Type B pancreatic cell (in vitro differentiated cells): ENCODE results near the gene LIPN. TPM values are rescaled to one million over a fixed set of nuclear protein-coding genes. Genes with fewer than 3 reads are reported as not detected.

Experiments
- DNase-seq: peaks from one replicate; pipeline ENCODE4 v3.0.0; 2021; ENCODE audit warnings: mixed read lengths; ENCODE audit not compliant: unreplicated experiment; ENCODE audit errors: extremely low spot score
- H3K27ac Mint-ChIP-seq: 2 replicates; pipeline ENCODE4 v1.8.0; 2021; ENCODE audit warnings: mild to moderate bottlenecking, mixed read lengths
- H3K27me3 Mint-ChIP-seq: 2 replicates; pipeline ENCODE4 v1.8.0; 2021; ENCODE audit warnings: mixed read lengths
- H3K36me3 Mint-ChIP-seq: 2 replicates; pipeline ENCODE4 v1.8.0; 2021; ENCODE audit warnings: mixed read lengths
- H3K4me1 Mint-ChIP-seq: one replicate; pipeline ENCODE4 v1.8.0; 2021; ENCODE audit warnings: mixed read lengths; ENCODE audit not compliant: unreplicated experiment
- H3K4me3 Mint-ChIP-seq: 2 replicates; pipeline ENCODE4 v1.8.0; 2021; ENCODE audit warnings: mild to moderate bottlenecking, mixed read lengths
- H3K9me3 Mint-ChIP-seq: 2 replicates; pipeline ENCODE4 v1.8.0; 2021; ENCODE audit warnings: mixed read lengths
- total RNA-seq: library from RNA; stranded (reverse); gene quantifications from 2 replicates; pipeline ENCODE4 v1.2.1, GENCODE V29; 2021; ENCODE audit warnings: low replicate concordance
- TF ChIP-seq, protein P1 (sequence below): fragments of 200-600 bp; sonication (generic); conservative IDR thresholded peaks from 2 replicates; pipeline ENCODE4 v1.5.0; 2021; ENCODE audit warnings: antibody characterized with exemption, mild to moderate bottlenecking

LIPN gene
- total RNA-seq, 1 donor from 2014 or later = 0.24 TPM

DNA sequence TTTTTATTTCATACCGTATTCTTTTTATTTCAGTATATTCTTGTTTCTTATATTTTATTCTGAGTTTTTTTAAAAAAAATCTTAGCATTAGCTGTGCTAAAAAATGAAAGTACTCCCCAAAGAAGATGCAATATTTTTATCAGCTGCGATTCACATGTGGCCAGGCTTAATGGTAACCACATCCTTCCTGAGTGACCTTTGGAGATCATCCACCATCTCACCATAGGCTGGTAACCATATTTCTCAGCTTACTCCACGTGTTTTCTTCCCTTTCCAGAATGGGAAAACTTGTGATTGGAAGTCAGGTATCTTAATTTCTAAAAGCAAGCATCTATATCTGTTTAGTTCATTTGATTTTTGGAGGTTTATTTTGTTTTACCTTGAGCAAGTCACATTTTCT is 23.9 kb downstream of the LIPN start:
- TF ChIP-seq, protein P1, sequence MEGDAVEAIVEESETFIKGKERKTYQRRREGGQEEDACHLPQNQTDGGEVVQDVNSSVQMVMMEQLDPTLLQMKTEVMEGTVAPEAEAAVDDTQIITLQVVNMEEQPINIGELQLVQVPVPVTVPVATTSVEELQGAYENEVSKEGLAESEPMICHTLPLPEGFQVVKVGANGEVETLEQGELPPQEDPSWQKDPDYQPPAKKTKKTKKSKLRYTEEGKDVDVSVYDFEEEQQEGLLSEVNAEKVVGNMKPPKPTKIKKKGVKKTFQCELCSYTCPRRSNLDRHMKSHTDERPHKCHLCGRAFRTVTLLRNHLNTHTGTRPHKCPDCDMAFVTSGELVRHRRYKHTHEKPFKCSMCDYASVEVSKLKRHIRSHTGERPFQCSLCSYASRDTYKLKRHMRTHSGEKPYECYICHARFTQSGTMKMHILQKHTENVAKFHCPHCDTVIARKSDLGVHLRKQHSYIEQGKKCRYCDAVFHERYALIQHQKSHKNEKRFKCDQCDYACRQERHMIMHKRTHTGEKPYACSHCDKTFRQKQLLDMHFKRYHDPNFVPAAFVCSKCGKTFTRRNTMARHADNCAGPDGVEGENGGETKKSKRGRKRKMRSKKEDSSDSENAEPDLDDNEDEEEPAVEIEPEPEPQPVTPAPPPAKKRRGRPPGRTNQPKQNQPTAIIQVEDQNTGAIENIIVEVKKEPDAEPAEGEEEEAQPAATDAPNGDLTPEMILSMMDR = no peak
- H3K4me3 Mint-ChIP-seq = no peak overlapping the region
- no peaks in the 10 kb centered on the region for H3K9me3 Mint-ChIP-seq
- no peak for DNase-seq
- H3K27ac Mint-ChIP-seq = no peak overlapping the region
- H3K4me1 Mint-ChIP-seq = no peaks in the 10 kb centered on the region
- H3K36me3 Mint-ChIP-seq = no peaks in the 10 kb centered on the region
- H3K27me3 Mint-ChIP-seq = no peaks in the 10 kb centered on the region

DNA sequence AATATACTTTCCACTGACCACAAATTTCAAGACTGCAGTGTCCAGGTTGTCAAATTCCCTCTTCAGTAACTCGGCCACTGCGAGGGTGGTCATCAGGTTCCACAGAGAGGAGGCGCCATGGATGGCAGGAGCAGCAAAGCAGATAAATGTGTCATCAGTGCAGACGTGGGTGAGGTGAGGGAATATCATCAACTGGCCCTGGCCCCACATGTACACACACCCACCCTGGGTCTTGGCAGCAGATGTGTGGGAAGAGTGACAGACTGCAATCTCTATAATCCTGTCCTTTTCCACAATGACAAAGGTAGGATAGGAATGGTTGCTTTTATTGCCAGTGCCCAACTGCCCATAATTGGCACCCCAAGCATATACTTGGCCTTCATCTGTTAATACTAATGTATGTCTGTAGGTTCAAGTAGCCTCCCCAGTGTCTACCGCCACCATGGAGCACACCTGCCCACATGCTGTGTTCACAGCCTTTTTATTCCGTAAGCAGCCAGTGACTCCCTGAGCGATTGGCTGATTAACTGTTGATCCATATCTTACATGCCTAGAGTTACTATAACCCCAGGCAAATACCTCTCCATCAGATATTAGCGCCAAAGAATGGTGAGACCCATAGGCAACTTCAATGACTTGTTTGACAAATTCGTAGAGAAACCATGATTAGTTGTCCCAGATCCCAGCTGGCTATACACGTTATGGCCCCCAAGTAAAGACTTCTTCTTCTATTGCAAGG is 26.4 kb downstream of the LIPN start:
- Mint-ChIP-seq H3K27me3 (no peaks in the 10 kb centered on the region), H3K4me1 (peaks cover 8% of the 10 kb centered on the region), H3K4me3 (no peak overlapping the region), H3K36me3 (no peaks in the 10 kb centered on the region), H3K27ac (no peak overlapping the region), H3K9me3 (no peaks in the 10 kb centered on the region)
- TF ChIP-seq, protein P1 = no peak
- DNase-seq = no peak

DNA sequence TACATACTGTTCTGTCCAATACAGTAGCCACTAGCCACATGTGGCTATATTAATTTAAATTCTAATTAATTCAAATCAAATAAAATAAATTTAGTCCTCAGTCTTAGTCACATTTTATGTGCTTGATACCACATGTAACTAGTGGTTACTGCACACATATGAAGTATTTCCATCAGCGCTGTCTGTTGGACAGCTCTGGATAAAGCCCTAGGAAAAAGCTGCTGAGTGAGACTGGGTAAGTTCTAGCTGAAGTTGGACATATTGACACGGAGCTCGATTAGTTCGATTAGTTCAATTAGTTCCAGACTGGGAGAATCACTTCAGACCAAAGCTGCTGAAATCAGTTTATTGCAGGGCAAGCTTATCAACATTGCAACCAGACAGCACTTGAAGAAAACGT is 27.6 kb downstream of the LIPN start:
- DNase-seq = no peak
- no peak overlapping the region for H3K4me3 Mint-ChIP-seq
- no peak overlapping the region for H3K27ac Mint-ChIP-seq
- peaks cover 8% of the 10 kb centered on the region for H3K4me1 Mint-ChIP-seq
- TF ChIP-seq, protein P1 = no peak
- H3K27me3 Mint-ChIP-seq = no peaks in the 10 kb centered on the region
- no peaks in the 10 kb centered on the region for H3K36me3 Mint-ChIP-seq
- H3K9me3 Mint-ChIP-seq = no peaks in the 10 kb centered on the region

DNA sequence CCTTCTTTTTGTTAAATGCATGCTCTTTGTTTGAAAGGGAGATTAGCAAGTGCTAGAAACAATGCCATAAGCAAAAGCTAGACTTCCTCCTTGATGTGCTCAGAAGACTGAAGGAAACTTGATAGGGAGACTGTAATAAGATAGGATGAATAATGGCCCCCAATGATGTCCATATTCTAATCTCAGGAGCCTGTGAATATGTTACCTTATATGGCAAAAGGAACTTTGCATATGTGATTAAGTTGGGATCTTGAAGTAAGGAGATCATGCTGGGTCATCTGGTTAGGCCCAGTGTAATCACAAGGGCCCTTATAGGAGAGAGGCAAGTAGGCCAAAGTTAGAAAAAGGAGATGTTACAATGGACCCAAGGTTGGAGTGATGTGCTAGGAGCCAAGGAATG is 29.1 kb downstream of the LIPN start:
- Mint-ChIP-seq H3K36me3 (no peaks in the 10 kb centered on the region), H3K4me1 (peaks cover 8% of the 10 kb centered on the region), H3K27me3 (no peaks in the 10 kb centered on the region), H3K9me3 (no peaks in the 10 kb centered on the region), H3K4me3 (no peak overlapping the region), H3K27ac (no peak overlapping the region)
- TF ChIP-seq, protein P1 = no peak
- no peak for DNase-seq

DNA sequence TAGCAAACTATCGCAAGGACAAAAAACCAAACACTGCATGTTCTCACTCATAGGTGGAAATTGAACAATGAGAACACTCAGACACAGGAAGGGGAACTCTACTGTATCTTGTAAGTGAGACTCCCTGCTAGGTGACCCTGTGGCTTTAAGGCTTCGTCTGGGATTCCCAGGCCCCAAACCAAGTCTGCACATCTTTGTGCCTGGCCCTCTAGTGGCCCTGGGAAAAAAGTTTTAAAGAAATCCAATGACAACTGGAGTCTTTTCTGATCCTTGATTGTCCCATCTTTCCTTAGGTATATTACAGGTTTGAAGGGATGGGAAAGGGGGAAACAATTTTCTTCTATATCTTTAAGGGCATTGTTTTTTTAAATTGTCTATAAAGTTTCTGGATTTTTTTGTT is 32.1 kb downstream of the LIPN start:
- Mint-ChIP-seq H3K36me3 (no peaks in the 10 kb centered on the region), H3K4me3 (no peak overlapping the region), H3K27ac (no peak overlapping the region), H3K27me3 (no peaks in the 10 kb centered on the region), H3K4me1 (peaks cover 8% of the 10 kb centered on the region), H3K9me3 (no peaks in the 10 kb centered on the region)
- DNase-seq = no peak
- TF ChIP-seq, protein P1 = peak; percentile 75

DNA sequence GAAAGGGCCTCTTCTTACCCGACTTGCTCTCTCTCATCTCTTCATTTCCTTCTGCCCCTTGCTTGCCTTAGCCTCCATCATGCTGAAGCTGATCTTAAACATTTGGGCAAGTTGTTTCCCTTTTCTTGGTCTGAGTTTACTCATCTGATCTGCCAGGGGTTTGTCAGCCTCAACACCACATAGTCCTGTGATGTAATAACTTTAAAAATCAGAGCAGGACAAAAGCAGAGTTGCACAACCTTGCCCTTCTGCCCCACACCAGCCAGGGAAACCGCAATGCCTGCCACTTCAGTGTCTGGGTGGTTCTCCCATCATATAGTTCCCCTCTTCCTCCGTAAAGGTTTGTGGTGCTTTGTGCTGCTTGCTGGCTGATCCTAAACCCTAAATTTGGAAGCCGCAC is 32.8 kb downstream of the LIPN start:
- peaks cover 8% of the 10 kb centered on the region for H3K4me1 Mint-ChIP-seq
- H3K36me3 Mint-ChIP-seq = no peaks in the 10 kb centered on the region
- no peak overlapping the region for H3K4me3 Mint-ChIP-seq
- TF ChIP-seq, protein P1 = no peak
- DNase-seq = no peak
- H3K9me3 Mint-ChIP-seq = no peaks in the 10 kb centered on the region
- no peaks in the 10 kb centered on the region for H3K27me3 Mint-ChIP-seq
- H3K27ac Mint-ChIP-seq = no peak overlapping the region
